ENCODE results near the gene SUN5. TPM values are rescaled to one million over a fixed set of nuclear protein-coding genes. Genes with fewer than 3 reads are reported as not detected.

SUN5 gene
- total RNA-seq, 2 experiments from 2014 or later = not detected

DNA sequence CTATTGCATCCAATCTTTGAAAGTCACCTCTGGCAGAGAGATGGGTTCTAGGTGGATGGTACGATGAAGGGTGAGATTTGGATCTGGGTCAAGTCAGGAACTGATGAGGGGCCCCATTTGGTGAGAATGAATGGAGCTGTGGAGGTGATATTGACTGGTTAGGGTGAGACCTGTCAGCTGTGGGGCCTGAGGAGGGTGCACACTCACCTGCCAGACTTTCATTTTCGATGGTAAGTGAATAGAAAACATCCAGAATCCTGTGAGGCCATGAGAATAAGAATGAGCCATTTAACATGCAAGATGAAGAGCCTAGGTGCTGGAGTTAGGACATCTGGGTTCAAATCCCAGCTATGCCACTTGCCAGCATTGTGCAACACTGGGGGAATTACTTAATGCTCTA, 6.8 kb downstream of the SUN5 start:
- H3K36me3 Mint-ChIP-seq (ENCODE audit: low read depth) = peaks cover 5% of the 10 kb centered on the region
- H3K4me3 Mint-ChIP-seq = no peak overlapping the region
- peaks cover 38% of the 10 kb centered on the region for H3K4me1 Mint-ChIP-seq
- ChIA-PET CTCF (interaction anchor here (0.5 to 1.0 kb wide), 3 partner anchors 52 to 94 kb away, joined by 3 read pairs; no protein-coding TSS in a partner anchor), POLR2A (interaction anchor here (0.7 kb wide), 1 partner anchor 1194 kb away, joined by 3 read pairs; no protein-coding TSS in a partner anchor)
- H3K27ac Mint-ChIP-seq = no peak overlapping the region
- peaks cover 8% of the 10 kb centered on the region for H3K9me3 Mint-ChIP-seq (ENCODE audit: low read depth)
- DNase-seq = no peak
- no peaks in the 10 kb centered on the region for H3K27me3 Mint-ChIP-seq
- intact Hi-C loops (cut with DNase I, micrococcal nuclease) = no loop called here
- peak; percentile 29 for ATAC-seq

GRCh38 chr20:32995802-32996201, 8.4 kb downstream of the SUN5 start:
- POLR2A ChIA-PET = no interaction called here

GRCh38 chr20:32993496-32994050, 10.7 kb downstream of the SUN5 start:
- peak; percentile 25 for DNase-seq
- H3K36me3 Mint-ChIP-seq (ENCODE audit: low read depth) = peaks cover 5% of the 10 kb centered on the region
- peak overlapping the region; percentile 33 for H3K27ac Mint-ChIP-seq
- POLR2A ChIA-PET = no interaction called here
- intact Hi-C loops (cut with DNase I, micrococcal nuclease) = no loop called here
- CTCF ChIA-PET = interaction anchor here (1.1 to 2.6 kb wide), 3 partner anchors 12 to 48 kb away, joined by 4 to 8 read pairs (median 4); no protein-coding TSS in a partner anchor
- peaks cover 43% of the 10 kb centered on the region for H3K4me1 Mint-ChIP-seq
- peaks cover 8% of the 10 kb centered on the region for H3K9me3 Mint-ChIP-seq (ENCODE audit: low read depth)
- H3K4me3 Mint-ChIP-seq = no peak overlapping the region
- peak; percentile 48 for ATAC-seq
- H3K27me3 Mint-ChIP-seq = no peaks in the 10 kb centered on the region

More at GRCh38 chr20:32995802-32996201, 8.4 kb downstream of the SUN5 start:
- Mint-ChIP-seq H3K4me3 (no peak overlapping the region), H3K27me3 (no peaks in the 10 kb centered on the region), H3K27ac (no peak overlapping the region), H3K36me3 (ENCODE audit: low read depth) (peaks cover 5% of the 10 kb centered on the region), H3K9me3 (ENCODE audit: low read depth) (peaks cover 8% of the 10 kb centered on the region), H3K4me1 (peaks cover 47% of the 10 kb centered on the region)
- ATAC-seq (no peak), DNase-seq (no peak)
- CTCF ChIA-PET = interaction anchor here (1.1 to 1.8 kb wide), 3 partner anchors 9 to 87 kb away, joined by 3 to 8 read pairs (median 5); partner anchors contain the start of gene SUN5
- intact Hi-C loops (cut with DNase I, micrococcal nuclease) = no loop called here

DNA sequence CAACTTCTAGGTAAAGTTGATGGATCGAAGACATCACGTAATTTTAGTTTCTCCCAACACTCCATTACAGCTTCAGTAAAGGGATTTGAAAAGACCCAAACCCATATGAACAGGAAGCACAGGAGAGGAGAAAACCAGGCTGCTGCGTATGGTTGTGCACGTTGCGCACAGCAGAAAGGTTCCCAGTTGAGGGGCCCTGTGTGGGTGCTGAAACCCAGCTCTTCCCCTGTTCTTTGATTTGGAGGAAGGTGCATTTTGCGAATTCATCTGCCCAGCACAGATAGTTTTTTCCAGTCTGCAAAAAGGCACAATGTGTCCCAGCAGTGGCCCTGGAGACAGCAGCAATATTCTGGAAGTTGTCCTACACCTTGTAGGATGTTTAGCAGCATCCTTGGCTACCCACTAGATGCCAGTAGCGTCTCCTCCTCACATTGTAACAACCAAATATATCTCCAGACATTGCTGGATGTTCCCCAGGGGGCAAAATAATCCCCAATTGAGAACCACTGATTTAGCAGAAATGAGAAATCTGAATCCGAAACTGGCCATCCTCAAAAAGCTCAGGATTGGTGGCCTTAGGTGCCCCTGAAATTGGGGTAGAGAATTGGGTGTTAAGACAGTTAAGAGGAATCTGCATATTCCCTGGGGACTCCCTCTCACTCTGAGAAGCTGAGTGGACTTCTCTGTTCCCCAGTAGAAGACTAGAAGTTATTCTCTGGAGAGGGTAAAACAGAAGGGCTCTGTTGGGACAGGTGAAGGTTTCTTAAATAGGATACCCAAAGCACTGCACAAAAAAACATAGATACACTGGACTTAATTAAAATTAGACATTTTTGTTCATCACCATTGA, 12.2 kb downstream of the SUN5 start:
- POLR2A ChIA-PET = no interaction called here
- Mint-ChIP-seq H3K36me3 (ENCODE audit: low read depth) (peaks cover 5% of the 10 kb centered on the region), H3K27ac (no peak overlapping the region), H3K4me1 (peaks cover 34% of the 10 kb centered on the region), H3K4me3 (no peak overlapping the region), H3K27me3 (no peaks in the 10 kb centered on the region), H3K9me3 (ENCODE audit: low read depth) (peaks cover 8% of the 10 kb centered on the region)
- intact Hi-C loops (cut with DNase I, micrococcal nuclease) = no loop called here
- CTCF ChIA-PET = interaction anchor here (0.8 to 2.6 kb wide), 6 partner anchors 9 to 91 kb away, joined by 3 to 8 read pairs (median 4); no protein-coding TSS in a partner anchor
- ATAC-seq = no peak
- DNase-seq = no peak

- ATAC-seq (peak; percentile 84), DNase-seq (no peak)
- H3K27ac Mint-ChIP-seq = no peak overlapping the region
- H3K4me1 Mint-ChIP-seq = peaks cover 33% of the 10 kb centered on the region
- H3K4me3 Mint-ChIP-seq = no peak overlapping the region
- peaks cover 8% of the 10 kb centered on the region for H3K9me3 Mint-ChIP-seq (ENCODE audit: low read depth)
- H3K36me3 Mint-ChIP-seq (ENCODE audit: low read depth) = peaks cover 5% of the 10 kb centered on the region
- intact Hi-C loops (cut with DNase I, micrococcal nuclease) = no loop called here
- POLR2A ChIA-PET = no interaction called here
- H3K27me3 Mint-ChIP-seq = no peaks in the 10 kb centered on the region
- CTCF ChIA-PET = interaction anchor here (0.8 to 2.6 kb wide), 5 partner anchors 8 to 90 kb away, joined by 3 to 8 read pairs (median 3); no protein-coding TSS in a partner anchor
These were observed 12.8 kb downstream of the SUN5 start for GRCh38 chr20:32991383-32991782.

DNA sequence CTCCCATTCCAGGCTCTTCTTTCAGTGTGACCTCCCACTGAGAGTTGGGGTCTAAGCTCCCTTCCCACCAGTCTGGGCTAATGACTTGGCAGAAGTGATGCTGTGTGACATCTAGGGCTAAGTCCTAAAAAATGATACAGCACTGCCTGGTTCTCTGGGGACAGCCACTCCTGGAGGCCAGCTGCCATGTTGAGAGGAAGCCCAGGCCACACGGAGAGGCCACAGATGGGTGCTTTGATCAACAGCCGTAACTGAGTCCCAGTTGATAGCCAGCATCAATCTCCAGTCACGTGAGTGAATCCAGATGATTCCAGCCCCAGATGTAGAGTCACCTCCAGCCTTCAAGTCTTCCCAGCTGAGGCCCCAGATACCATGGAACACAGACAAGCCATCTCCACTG, 13.8 kb downstream of the SUN5 start:
- CTCF ChIA-PET = interaction anchor here (0.6 to 0.9 kb wide), 2 partner anchors 25 to 30 kb away, joined by 4 read pairs; no protein-coding TSS in a partner anchor
- H3K4me3 Mint-ChIP-seq = no peak overlapping the region
- ATAC-seq = no peak

GRCh38 chr20:32989507-32990283, 14.5 kb downstream of the SUN5 start:
- Mint-ChIP-seq H3K36me3 (ENCODE audit: low read depth) (peaks cover 2% of the 10 kb centered on the region), H3K4me3 (no peak overlapping the region), H3K9me3 (ENCODE audit: low read depth) (peaks cover under 1% of the 10 kb centered on the region), H3K4me1 (peaks cover 33% of the 10 kb centered on the region), H3K27ac (no peak overlapping the region), H3K27me3 (no peaks in the 10 kb centered on the region)
- DNase-seq (no peak), ATAC-seq (no peak)
- ChIA-PET CTCF (interaction anchor here (0.6 to 1.4 kb wide), 3 partner anchors 15 to 30 kb away, joined by 4 read pairs; no protein-coding TSS in a partner anchor), POLR2A (no interaction called here)
- intact Hi-C loops (cut with DNase I, micrococcal nuclease) = no loop called here

More for the DNA sequence above, 13.8 kb downstream of the SUN5 start:
- no peak for DNase-seq
- H3K4me1 Mint-ChIP-seq = peaks cover 33% of the 10 kb centered on the region
- H3K36me3 Mint-ChIP-seq (ENCODE audit: low read depth) = peaks cover 5% of the 10 kb centered on the region
- no peak overlapping the region for H3K27ac Mint-ChIP-seq
- POLR2A ChIA-PET = no interaction called here
- no peaks in the 10 kb centered on the region for H3K27me3 Mint-ChIP-seq
- peaks cover 5% of the 10 kb centered on the region for H3K9me3 Mint-ChIP-seq (ENCODE audit: low read depth)
- intact Hi-C loops (cut with DNase I, micrococcal nuclease) = no loop called here

DNA sequence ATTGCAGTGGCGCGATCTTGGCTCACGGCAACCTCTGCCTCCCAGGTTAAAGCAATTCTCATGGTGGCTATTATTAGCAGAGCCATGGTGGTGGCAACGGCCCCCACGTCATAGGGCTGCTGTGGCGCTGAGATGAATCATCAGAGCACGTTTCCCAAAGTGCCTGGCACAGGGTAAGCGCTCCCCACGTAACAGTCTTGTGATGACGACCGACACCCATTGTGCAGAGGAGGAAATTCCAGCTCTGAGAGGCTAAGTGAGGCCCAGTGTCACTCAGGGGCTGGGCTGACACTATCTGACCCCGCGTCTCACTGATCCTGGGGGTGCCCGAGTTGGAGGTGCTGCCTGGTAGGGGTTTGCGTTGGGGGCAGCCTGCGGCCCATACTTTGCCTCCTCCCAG, 16.2 kb downstream of the SUN5 start:
- no peak overlapping the region for H3K4me3 Mint-ChIP-seq
- ChIA-PET POLR2A (no interaction called here), CTCF (interaction anchor here (1.4 kb wide), 1 partner anchor 17 kb away, joined by 4 read pairs; no protein-coding TSS in a partner anchor)
- DNase-seq = no peak
- H3K27me3 Mint-ChIP-seq = no peaks in the 10 kb centered on the region
- H3K9me3 Mint-ChIP-seq (ENCODE audit: low read depth) = no peaks in the 10 kb centered on the region
- intact Hi-C loops (cut with DNase I, micrococcal nuclease) = no loop called here
- peaks cover 24% of the 10 kb centered on the region for H3K4me1 Mint-ChIP-seq
- H3K36me3 Mint-ChIP-seq (ENCODE audit: low read depth) = no peaks in the 10 kb centered on the region
- H3K27ac Mint-ChIP-seq = no peak overlapping the region
- ATAC-seq = no peak

GRCh38 chr20:32987044-32987825, 17.0 kb downstream of the SUN5 start:
- DNase-seq = no peak
- Mint-ChIP-seq H3K36me3 (ENCODE audit: low read depth) (no peaks in the 10 kb centered on the region), H3K27me3 (no peaks in the 10 kb centered on the region), H3K4me3 (no peak overlapping the region), H3K4me1 (peaks cover 16% of the 10 kb centered on the region), H3K9me3 (ENCODE audit: low read depth) (no peaks in the 10 kb centered on the region), H3K27ac (no peak overlapping the region)
- no peak for ATAC-seq
- POLR2A ChIA-PET = no interaction called here
- CTCF ChIA-PET = no interaction called here
- intact Hi-C loops (cut with DNase I, micrococcal nuclease) = no loop called here

GRCh38 chr20:32986331-32986966, 17.8 kb downstream of the SUN5 start:
- CTCF ChIA-PET = interaction anchor here (1.5 kb wide), 1 partner anchor 9 kb away, joined by 5 read pairs; no protein-coding TSS in a partner anchor
- ATAC-seq = no peak
- H3K4me1 Mint-ChIP-seq = peaks cover 8% of the 10 kb centered on the region
- H3K27ac Mint-ChIP-seq = no peak overlapping the region
- no peak for DNase-seq
- H3K4me3 Mint-ChIP-seq = no peak overlapping the region
- no peaks in the 10 kb centered on the region for H3K27me3 Mint-ChIP-seq
- no peaks in the 10 kb centered on the region for H3K9me3 Mint-ChIP-seq (ENCODE audit: low read depth)
- no peaks in the 10 kb centered on the region for H3K36me3 Mint-ChIP-seq (ENCODE audit: low read depth)
- intact Hi-C loops (cut with DNase I, micrococcal nuclease) = no loop called here
- POLR2A ChIA-PET = interaction anchor here (0.7 kb wide), 1 partner anchor 15 kb away, joined by 3 read pairs; no protein-coding TSS in a partner anchor
